Fibroblast of the conjunctiva (primary cell): ENCODE results near the gene PAMR1.

Experiments
- DNase-seq: peaks from one replicate; pipeline ENCODE4 v3.0.0-alpha.2; 2010; ENCODE audit warnings: low read depth

PAMR1 gene

DNA sequence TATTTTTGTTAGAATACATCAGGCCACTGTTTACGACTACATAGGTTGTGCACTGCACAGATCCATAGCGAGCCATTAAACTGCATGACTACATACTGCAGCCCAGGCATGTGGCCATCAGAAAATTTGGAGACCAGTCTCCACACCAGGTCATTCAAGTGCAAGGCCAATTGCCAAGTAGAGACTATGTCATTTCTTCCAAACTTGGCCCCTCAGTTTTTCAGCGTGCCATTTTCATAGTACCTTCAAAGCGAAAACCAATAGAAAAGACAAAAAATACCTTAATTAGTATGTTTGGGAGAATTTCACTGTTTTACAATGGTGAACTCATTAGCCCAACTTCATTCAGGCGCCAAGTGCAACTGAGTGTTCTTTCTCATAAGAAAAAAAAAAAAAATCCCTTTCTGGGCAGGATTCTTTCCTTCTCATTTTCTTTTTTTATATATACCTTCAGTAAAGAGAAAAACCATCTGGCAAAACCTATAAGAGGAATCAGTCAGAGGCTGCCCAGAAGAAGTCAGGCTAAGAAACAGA, 30.4 kb downstream of the PAMR1 start:
- no peak for DNase-seq

DNA sequence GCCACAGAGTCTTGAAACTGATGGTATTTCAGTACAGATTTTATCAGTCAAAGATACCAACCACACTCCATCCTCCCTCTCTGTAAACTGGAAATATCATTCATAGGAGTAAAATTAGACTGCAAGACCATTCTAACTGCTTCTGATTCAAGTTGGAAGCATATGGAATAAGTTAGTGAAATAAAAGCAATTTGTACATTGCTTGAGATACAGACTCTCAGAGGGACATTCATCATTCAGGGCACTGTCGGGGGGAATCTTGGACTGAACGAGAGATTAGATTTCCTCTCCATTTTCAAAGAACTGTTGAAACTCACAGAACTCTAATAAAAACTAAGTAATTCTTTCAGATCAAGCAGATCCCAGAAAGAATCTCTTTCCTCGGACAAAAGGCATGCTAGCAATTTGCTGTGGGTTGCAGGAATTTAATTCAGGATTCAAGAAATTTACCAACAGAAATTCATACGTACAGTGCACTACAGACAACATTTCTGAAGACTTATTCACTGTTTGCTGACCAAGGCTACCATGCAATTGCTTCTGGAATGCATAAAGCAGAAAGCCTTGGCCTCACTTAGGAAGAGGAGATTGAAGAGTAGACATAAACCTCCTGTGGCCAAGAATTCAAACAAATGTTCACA, 34.1 kb downstream of the PAMR1 start:
- peak; percentile 67 for DNase-seq

DNA sequence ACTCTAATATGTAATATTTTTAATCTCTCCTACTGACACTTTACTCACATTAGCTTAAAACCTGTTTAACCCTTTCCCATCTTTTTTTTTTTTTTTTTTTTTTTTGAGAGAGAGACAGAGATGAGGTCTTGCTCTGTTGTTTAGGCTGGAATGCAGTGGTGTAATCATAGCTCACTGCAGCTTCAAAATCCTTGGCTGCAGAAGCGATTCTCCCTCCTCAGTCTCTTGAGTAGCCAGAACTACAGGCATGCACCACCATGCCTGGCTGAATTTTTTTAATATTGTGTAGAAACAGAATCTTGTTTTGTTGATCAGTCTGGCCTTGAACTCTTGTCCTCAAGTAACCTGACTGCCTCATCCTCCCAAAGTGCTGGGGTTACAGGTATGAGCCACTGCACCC, 37.3 kb downstream of the PAMR1 start:
- DNase-seq: peak; percentile 9

DNA sequence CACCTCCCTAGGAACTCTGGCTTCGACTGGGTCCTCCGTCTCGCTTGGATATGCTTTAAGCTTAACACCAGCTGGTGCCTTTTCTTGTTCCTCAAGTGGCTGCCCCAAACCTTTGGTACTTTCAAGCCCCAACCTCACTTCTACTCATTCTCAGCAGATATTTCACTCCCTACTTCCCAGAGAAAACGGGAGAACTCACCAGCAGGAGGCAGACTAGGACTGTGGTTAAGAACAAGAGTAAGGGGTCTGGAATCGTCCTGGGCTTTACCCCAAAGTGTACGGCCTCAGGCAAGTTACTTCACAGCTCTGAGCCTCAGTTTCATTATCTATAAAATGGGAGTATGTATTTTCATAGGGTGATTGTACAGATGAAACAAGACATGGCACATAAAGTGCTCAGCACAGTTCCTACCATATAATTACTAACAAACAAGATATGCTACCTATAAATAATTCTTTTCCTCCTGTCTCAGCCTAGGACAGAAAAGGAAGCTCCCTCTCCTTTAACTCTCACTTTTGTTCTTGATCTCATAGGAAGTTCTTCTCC, 37.8 kb downstream of the PAMR1 start:
- DNase-seq: peak; percentile 67

DNA sequence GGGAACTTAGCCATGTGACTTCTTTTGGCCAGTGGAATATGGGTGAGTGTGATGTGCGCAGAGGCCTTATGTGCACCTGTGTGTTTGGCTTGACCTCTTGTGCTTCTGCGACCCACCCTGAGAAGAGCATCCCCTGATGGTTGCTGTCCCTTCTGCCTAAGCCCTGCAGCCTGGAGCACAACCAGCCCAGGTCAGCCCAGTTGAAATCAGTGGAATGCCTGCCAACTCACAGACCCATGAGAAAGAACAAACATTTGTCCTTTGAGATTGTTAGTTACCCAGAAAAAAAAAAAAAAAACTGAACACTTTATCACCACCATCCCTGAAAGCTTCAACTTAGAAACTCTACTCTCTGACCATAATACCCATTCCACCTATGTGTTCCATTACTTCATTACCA, 38.5 kb downstream of the PAMR1 start:
- DNase-seq: no peak

DNA sequence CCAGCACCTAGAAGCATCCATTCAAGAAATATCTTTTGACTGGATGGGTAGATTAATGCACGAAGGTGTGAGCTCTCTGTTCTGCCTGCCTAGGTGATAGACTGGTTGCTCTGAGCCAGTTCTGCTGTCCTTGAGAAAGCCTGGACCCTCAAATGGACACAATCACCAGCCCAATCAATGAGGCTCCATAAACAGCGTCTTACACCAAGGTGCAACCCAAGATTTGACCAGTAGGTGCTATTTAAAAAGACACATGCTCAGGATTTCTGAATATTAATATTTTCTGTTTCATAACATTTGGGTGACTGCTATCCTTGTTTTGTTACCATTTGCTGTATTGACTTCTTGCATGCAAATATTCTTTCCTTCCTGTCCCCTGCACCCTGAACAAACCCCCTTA, 39.0 kb downstream of the PAMR1 start:
- no peak for DNase-seq

DNA sequence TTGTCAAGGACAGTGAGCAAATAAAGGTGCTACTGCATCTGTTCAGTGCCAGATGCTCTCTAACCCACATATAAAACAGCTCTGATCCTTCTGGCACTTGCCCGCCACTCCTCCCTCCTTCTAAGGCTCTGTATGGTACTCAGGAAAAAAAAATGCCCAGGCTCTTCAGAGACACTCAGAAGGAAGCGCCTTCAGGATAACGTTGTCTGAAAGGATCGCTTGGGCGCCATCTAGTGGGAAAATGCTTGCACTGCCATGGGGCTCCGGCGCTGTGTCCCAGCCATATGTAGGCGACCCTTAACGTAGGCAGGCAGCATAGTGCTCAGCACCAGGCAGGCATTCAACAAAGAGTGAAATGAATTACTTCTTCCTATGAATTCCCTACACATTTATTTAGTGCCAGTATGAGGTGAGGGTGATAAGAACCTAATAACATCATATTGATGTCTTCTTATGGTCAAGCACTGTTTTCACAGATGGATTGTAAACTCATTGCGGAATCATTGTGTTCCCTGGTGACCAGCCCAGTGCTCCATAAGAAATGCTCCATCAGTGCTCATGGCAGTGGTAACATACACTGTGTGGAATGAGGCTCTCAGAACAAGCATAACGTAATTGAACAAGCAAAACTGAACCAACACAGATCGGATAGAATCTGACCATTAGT, 39.6 kb downstream of the PAMR1 start:
- DNase-seq: peak; percentile 66

DNA sequence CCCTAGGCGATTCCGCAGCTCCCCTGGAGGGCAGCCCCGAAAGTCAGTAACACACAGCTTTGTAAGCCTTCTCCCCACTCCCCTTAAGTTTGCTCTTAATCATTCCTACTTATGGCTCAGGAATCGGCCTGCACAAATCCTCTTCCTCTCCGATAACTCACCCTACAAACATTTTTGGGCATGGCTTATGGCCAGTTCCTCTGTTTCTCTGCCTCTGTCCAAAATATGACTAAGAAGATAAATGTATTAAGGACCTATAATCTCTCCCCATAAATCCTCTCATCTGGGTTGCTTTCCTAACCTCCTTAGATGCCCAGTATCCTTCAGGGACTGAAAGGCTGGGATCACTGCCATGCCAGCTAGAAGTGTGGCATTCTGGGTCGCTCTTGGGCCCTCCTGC, 41.0 kb downstream of the PAMR1 start:
- peak; percentile 14 for DNase-seq

DNA sequence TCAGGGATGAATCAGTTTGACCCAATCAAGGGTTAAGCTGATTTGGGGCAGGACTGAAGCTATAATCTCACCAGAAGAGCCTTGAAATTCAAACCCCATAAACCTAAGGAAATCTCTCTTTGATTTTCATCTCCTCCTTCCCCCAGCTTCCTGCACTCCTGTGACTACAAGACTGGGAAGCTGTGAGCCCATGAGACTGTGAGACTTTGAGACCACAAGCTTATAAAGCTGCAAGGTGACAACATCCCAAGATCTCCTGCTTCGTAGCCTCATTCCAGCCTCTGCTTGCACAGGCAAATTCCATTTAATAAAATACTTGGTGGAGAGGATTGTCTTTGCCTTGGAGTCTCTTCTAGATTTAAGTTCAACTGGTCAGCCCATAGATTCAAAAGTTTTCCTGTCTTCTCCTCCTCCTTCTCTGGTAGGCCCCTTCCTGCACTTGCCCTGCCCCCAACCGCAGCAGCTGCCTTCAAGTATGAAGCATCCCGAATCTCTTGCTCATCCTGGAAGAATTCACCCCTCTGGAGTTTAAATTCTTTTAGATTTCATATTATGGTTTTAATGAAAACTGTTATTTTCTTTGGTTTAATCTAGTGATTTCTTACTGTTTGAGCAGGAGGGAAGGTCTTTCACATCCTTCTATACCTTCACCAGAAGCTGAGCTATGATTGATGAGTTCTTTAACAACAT, 42.1 kb downstream of the PAMR1 start:
- DNase-seq: no peak

DNA sequence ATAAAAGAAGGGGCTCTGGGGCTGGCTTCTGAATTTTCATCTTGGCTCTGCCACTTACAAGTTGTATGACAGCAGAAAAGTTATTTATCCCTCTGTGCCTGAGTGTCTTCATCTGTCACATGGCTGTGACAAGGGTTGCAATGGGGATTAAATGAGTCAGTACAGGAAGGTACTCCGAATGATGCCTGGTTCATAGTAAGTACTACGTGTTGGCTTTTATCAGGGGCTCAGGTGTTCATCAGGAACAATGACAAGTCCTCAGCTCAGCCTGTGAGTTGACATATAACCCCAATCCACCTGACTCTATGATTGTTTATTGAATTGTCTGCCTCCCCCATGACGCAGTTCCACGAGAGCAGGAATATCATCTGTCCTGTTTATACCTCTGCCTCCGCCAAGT, 45.7 kb downstream of the PAMR1 start:
- no peak for DNase-seq

DNA sequence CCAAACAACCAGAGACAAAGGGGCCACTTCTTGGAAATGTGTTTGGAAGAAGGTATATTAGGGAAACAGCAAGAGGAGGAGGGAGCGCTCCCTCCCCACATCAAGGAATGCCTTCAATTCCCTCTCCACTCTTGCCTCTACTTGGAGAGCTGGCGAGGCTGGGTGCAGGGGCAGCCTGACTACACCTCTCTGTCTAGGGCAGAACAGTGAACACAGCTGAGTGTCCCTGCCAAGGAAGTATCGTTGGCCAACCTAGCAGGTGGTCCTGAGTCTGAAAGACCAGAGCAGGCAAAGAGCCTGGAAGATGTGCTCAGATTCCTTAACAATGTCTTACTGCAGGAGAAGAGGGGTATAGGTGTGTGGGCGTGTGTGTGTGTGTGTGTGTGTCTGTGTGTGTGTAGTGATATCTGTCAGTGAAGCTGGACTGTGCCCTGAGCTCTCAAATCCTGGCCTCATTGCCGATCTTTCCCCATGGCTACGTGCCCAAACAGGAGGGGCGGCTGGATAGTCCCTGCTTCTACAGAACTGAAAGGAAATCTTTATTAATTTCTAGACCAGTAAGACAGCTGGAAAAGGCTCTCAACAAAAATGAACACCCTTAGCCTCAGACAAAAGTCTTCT, 46.8 kb downstream of the PAMR1 start:
- DNase-seq: no peak

DNA sequence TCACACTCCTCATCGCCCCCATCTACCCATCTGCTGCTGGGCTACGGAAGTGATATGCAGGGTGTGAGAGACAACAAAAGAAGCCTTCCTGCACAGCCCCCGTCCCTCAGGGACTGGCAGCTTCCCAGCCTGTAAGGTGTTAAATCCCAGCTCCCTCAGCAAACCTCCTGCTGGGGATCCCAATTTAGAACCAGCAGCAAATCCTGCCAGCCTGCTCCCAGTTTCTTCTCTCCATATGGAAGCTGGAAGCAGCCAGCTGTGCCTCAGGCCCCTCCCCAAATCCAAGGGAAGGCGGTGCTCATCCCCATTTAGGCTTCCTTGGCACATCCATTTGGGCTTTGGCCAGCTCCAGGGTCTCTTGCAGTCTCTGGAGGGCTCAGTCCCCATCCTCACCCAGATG, 47.5 kb downstream of the PAMR1 start:
- DNase-seq: no peak

DNA sequence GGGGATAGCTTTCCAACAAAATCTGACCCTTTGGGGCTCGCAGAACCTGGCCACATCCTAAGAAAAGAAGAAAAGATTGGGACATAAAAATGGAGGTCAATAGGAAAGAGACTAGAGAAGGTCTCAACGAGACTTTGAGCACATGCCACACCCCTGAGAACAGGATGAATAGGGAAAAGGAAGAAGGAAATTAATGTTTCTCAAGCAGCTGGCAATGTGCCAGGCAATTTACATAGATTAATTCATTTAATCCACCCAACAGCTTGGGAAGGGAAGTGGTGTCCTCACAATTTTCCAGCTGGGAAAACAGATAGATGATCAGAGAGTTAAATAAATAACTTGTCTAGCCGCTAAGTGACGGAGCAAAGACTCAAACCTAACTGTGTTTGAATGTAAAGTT, 50.7 kb downstream of the PAMR1 start:
- no peak for DNase-seq

DNA sequence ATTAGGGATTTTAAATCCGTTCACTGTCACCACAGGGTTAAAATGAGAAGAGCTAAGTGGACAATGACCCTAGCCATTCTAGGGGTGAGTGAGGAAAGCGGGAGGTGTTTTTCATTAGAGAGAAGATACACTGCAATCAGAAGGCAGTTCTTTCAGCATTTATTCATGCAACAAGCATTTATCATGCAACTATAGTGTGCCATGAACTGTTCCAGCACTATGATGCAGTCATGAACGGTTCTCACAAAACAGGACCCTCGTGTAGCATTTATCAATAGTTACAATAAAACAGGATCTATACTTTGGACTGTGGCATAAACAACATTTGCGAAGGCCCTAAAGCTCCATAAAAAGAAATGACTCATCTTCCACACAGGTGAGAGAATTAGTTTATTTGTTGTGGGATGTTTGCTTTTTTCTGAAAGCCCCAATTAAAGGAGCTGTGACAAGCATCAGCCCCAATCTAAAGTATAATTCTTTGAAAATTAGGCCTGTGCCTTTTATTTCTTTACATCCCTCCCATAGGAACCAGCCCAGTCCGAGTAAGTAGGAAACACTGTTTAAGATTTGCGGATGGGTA, 51.5 kb downstream of the PAMR1 start:
- no peak for DNase-seq

DNA sequence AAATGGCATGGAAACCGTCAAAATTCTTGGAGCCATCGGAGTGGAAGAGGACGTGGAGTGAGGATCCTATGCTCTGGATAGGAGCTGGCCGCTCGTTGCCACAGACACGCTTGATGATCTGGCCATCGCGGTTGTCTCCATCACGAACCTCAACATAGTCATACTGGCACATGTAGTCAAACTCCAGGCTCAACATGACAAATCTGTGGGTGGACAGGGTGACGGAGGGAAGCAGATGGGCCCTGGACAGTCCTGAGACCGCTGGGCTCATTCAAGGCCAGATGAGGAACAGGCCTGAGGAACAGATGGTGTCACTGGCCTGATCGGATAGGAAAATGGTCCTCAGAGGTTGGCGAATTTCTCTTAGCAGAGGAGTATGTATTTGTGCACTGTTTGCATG, 54.8 kb downstream of the PAMR1 start:
- DNase-seq: no peak

DNA sequence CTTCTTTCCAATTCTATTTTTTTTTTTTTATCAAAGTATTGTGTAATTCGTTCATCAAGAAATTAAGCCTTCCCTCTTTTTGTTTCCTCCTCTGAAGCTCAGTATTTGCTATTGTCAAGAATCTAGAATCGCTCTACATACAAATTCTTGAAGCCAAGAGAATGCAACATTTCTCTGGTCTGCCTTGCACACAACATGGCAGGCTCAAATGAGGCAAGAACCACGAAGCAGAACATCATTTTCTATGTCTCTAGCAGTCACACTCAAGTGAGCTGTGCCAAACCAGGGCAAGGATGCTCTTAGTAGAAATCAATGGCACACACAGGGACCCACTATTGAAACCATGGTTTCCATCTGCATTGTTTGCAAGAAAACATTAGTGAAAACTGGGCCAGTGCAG, 59.4 kb downstream of the PAMR1 start:
- no peak for DNase-seq

DNA sequence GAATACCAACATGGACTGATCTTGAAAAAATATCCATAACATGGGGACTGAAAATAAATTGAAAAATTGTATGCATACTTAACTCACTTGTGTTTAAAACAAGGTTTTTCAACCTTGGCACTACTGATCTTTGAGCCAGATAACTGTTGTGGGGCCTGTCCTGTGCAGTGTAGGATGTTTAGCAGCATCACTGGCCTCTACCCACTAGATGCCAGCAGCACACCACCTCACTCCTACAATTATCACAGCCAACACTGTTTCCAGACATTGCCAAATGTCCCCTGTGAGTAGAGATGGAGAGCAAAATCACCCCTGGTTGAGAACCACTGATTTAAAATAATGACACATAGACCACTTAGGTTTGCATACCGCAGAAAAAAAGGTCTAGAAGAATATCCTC, 61.1 kb downstream of the PAMR1 start:
- no peak for DNase-seq

DNA sequence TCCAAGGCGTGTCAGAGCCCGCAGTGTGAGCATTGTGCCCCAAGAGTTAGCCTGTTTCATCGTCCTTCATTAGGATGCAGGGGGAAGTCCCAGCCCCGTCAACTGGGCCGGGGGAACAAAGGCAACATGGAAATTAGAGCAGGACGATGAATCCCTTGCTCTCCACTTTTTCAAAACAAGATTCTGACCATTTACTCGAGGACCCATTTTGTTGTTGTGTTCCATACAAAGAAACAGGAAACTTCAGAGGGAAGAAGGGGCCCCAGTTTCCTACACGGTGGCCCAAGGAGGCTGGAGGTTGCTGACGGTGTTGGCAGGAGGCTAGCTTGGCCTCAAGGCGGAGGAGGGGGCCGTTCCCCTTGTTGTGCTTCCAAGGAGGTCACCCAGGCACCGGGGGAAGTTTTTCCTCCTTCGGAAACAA, 62.1 kb downstream of the PAMR1 start:
- DNase-seq: no peak

DNA sequence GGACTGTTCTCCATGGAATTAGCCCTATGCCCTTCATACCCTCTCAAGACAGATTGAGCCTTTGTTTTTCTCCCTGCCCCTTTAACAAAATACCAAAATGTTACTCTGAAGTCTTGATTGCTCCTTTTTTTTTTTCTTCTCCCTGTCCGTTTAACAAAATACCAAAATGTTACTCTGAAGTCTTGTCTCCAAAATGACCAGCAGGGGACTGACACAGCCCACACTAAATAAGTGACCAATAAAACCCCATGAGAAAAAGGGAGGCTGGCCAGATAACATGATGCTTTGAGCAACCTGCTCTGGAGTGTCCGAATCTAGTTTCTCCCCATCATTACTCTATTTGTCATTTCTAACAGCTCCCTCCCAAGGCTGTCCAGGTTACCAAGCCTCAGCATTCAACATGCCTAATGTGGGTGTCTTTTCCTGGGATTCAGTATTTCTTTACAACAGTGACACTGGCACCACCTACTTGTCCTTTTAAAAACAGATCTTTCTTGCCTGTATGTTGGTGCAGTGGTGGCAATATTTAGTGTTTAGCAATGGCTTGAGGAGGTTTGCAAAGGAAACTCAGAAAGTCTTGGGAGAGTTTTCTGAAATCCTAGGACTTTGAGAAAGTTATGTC, 63.4 kb downstream of the PAMR1 start:
- no peak for DNase-seq

DNA sequence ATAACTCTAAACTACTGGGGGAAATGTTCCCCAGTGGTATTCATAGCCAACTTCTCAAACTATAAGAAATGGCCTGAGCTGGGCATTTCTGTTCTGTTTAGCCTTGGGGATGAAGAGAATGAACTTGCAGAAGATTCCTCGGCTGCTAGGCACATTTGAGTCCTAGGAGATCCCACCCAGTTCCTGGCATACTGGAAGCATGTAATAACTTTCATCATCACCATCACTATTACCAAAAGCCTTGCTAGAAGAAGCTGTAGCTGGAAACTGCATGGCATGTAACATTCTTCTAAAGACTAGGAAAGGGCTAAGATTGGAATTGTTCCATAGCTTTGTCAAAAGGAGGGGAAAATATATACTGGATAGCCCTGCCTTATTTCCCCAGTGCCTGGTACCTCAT, 65.9 kb downstream of the PAMR1 start:
- DNase-seq: no peak

DNA sequence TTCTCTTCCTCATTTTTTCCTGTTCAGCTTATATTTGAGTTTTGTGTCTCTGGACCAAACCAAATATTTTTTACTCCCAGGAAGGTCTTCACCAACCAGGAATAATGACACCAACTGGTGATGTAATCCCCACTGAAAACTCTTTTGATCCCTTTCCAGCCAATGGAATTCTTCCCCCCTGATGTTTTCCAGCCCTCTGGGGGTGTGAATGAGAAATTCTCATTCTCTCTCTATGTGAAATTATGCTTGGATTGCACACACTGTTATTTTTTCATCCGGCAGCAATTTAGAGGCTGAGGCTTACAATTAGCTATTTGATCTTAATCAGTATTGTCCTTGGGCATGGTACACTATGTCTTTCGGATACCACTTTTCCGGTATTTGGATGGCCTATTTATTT, 66.6 kb downstream of the PAMR1 start:
- DNase-seq: no peak

DNA sequence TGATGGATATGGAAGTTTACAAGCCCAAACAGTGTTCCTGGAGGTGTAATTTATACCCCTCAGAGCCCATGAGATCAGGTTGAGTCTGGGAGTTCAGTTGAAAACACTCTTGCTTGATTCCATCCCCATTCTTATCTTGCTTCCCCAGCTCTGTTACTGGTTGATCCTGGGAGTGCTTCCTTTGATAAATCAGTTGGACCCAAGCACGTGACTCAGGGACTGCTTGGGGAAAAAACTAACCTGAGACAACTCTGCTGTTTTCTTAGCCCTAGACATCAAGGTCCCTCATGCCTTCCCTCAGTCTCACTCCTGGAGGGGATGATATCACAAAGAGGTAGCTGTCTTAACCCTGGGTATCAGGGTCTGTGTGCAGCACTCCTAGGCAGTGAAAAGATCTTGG, 71.1 kb downstream of the PAMR1 start:
- no peak for DNase-seq
